WTC11 (cell line): ENCODE results near the gene TAF3. TPM values are rescaled to one million over a fixed set of nuclear protein-coding genes. Genes with fewer than 3 reads are reported as not detected.

ENCODE experiments used
- ATAC-seq: fragments of 200-7000 bp; cut with Tn5 transposase; 2 replicates; pipeline ENCODE4 v1.10.0; 2021; ENCODE audit warnings: mild to moderate bottlenecking, moderate library complexity
- CTCF ChIA-PET: fragments of 300-600 bp; sonication (Branson Sonifier 250); formaldehyde crosslinking; loops from one replicate; lab custom pipeline; 2021; ENCODE audit warnings: antibody characterized with exemption; lab: Charles Lee
- POLR2A ChIA-PET: fragments of 350-600 bp; sonication (Branson Sonifier 250); formaldehyde crosslinking; loops from one replicate; lab custom pipeline; 2021; ENCODE audit warnings: antibody characterized with exemption; lab: Charles Lee
- DNase-seq: peaks from one replicate; pipeline ENCODE4 v3.0.0; 2021; ENCODE audit warnings: low spot score
- H3K27ac Mint-ChIP-seq: 2 replicates; pipeline ENCODE4 v1.8.0; 2021; ENCODE audit warnings: mixed read lengths
- H3K27me3 Mint-ChIP-seq: 2 replicates; pipeline ENCODE4 v1.8.0; 2021; ENCODE audit warnings: low read depth, mild to moderate bottlenecking, moderate library complexity, mixed read lengths
- H3K36me3 Mint-ChIP-seq: 2 replicates; pipeline ENCODE4 v1.8.0; 2021; ENCODE audit warnings: mixed read lengths
- H3K4me1 Mint-ChIP-seq: 2 replicates; pipeline ENCODE4 v1.8.0; 2022; ENCODE audit warnings: mixed read lengths
- H3K4me3 Mint-ChIP-seq: 2 replicates; pipeline ENCODE4 v1.8.0; 2021; ENCODE audit warnings: mild to moderate bottlenecking, moderate library complexity, mixed read lengths
- H3K9me3 Mint-ChIP-seq: 2 replicates; pipeline ENCODE4 v1.8.0; 2021; ENCODE audit warnings: mixed read lengths
- FOXK1 ChIP-seq: sonication (generic); formaldehyde crosslinking; IDR thresholded peaks from 2 replicates; pipeline ENCODE4 v1.8.0; 2022; ENCODE audit warnings: mild to moderate bottlenecking, moderate library complexity, missing genetic modification reagents
- HMGA2 ChIP-seq: fragments of 250-450 bp; sonication (Bioruptor Pico); IDR thresholded peaks from 2 replicates; pipeline ENCODE4 v1.4.0; 2021; ENCODE audit warnings: mild to moderate bottlenecking, moderate library complexity
- JAZF1 ChIP-seq: fragments of 250-450 bp; sonication (Bioruptor Pico); IDR thresholded peaks from 2 replicates; pipeline ENCODE4 v1.9.0; 2021; ENCODE audit warnings: moderate library complexity, mild to moderate bottlenecking, inconsistent platforms
- NR1H2 ChIP-seq: sonication (generic); formaldehyde crosslinking; IDR thresholded peaks from 2 replicates; pipeline ENCODE4 v1.9.0; 2021; ENCODE audit warnings: mild to moderate bottlenecking, moderate library complexity, missing genetic modification reagents
- RELA ChIP-seq: sonication (generic); formaldehyde crosslinking; IDR thresholded peaks from 2 replicates; pipeline ENCODE4 v1.8.1; 2022; ENCODE audit warnings: missing genetic modification reagents, mild to moderate bottlenecking, borderline replicate concordance
- RORB ChIP-seq: fragments of 250-450 bp; sonication (Bioruptor Pico); IDR thresholded peaks from 2 replicates; pipeline ENCODE4 v1.9.0; 2021; ENCODE audit warnings: mild to moderate bottlenecking
- SMAD4 ChIP-seq: sonication (generic); formaldehyde crosslinking; IDR thresholded peaks from 2 replicates; pipeline ENCODE4 v1.8.0; 2022; ENCODE audit warnings: mild to moderate bottlenecking, missing genetic modification reagents
- SP1 ChIP-seq: sonication (generic); formaldehyde crosslinking; conservative IDR thresholded peaks from 2 replicates; pipeline ENCODE4 v1.8.1; 2022; ENCODE audit warnings: missing genetic modification reagents
- ZNF219 ChIP-seq: sonication (generic); formaldehyde crosslinking; IDR thresholded peaks from 2 replicates; pipeline ENCODE4 v1.8.0; 2023; ENCODE audit warnings: missing genetic modification reagents, mild to moderate bottlenecking, borderline replicate concordance
- ZNF232 ChIP-seq: sonication (generic); formaldehyde crosslinking; IDR thresholded peaks from 2 replicates; pipeline ENCODE4 v1.8.0; 2022; ENCODE audit warnings: mild to moderate bottlenecking, missing genetic modification reagents
- ZNF416 ChIP-seq: fragments of 250-450 bp; sonication (Bioruptor Pico); IDR thresholded peaks from 2 replicates; pipeline ENCODE4 v1.9.0; 2021; ENCODE audit warnings: mild to moderate bottlenecking, inconsistent platforms
- total RNA-seq: library from RNA; stranded (reverse); gene quantifications from 3 replicates; pipeline ENCODE4 v1.2.3, GENCODE V29; 2021
- TF ChIP-seq, protein P1 (sequence below): sonication (generic); formaldehyde crosslinking; IDR thresholded peaks from 2 replicates; pipeline ENCODE4 v1.8.0; 2022; ENCODE audit warnings: mild to moderate bottlenecking, missing genetic modification reagents
- TF ChIP-seq, protein P2 (sequence below): sonication (generic); formaldehyde crosslinking; IDR thresholded peaks from 2 replicates; pipeline ENCODE4 v1.8.1; 2023; ENCODE audit warnings: mild to moderate bottlenecking, missing genetic modification reagents
- TF ChIP-seq, protein P3 (sequence below): sonication (generic); formaldehyde crosslinking; IDR thresholded peaks from 2 replicates; pipeline ENCODE4 v1.8.1; 2023; ENCODE audit warnings: mild to moderate bottlenecking, missing genetic modification reagents, moderate library complexity
- TF ChIP-seq, protein P4 (sequence below): fragments of 250-450 bp; sonication (Bioruptor Pico); IDR thresholded peaks from 2 replicates; pipeline ENCODE4 v2.1.2; 2022; ENCODE audit warnings: mild to moderate bottlenecking, moderate library complexity
- TF ChIP-seq, protein P5 (sequence below): fragments of 250-450 bp; sonication (Bioruptor Pico); IDR thresholded peaks from 2 replicates; pipeline ENCODE4 v1.9.0; 2021; ENCODE audit warnings: mild to moderate bottlenecking, borderline replicate concordance
- TF ChIP-seq, protein P6 (sequence below): sonication (generic); formaldehyde crosslinking; IDR thresholded peaks from 2 replicates; pipeline ENCODE4 v1.8.0; 2023; ENCODE audit warnings: missing genetic modification reagents
- TF ChIP-seq, protein P7 (sequence below): fragments of 250-450 bp; sonication (Bioruptor Pico); IDR thresholded peaks from 2 replicates; pipeline ENCODE4 v1.9.0; 2021; ENCODE audit warnings: mild to moderate bottlenecking
- TF ChIP-seq, protein P8 (sequence below): sonication (generic); formaldehyde crosslinking; IDR thresholded peaks from 2 replicates; pipeline ENCODE4 v1.8.1; 2023; ENCODE audit warnings: mild to moderate bottlenecking, missing genetic modification reagents, moderate library complexity
- TF ChIP-seq, protein P9 (sequence below): fragments of 250-450 bp; sonication (Bioruptor Pico); IDR thresholded peaks from 2 replicates; pipeline ENCODE4 v1.9.0; 2021; ENCODE audit warnings: moderate library complexity, mild to moderate bottlenecking, inconsistent platforms, borderline replicate concordance

Gene TAF3
- total RNA-seq, 1 experiment from 2014 or later = 8.9 TPM

DNA sequence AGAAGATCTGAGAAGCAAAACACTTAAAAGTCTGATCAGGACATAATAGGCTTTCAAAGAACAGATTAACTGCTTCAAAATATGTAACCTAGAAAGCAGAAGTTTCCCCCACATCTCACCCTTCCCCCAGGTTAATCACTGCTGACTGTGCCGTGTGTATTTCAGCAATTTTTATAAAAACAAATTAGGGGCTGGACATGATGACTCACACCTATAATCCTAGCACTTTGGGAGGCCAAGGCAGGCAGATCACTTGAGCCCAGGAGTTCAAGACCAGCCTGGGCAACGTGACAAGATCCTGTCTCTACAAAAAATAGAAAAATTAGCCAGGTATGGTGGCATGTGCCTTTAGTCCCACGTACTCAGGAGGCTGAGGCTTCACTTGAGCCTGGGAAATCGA, 168.5 kb downstream of the TAF3 start:
- DNase-seq (no peak), ATAC-seq (no peak)
- H3K4me3 Mint-ChIP-seq = no peak overlapping the region
- no peaks in the 10 kb centered on the region for H3K27me3 Mint-ChIP-seq
- POLR2A ChIA-PET = no interaction called here
- H3K27ac Mint-ChIP-seq = no peak overlapping the region
- TF ChIP-seq, protein P1, sequence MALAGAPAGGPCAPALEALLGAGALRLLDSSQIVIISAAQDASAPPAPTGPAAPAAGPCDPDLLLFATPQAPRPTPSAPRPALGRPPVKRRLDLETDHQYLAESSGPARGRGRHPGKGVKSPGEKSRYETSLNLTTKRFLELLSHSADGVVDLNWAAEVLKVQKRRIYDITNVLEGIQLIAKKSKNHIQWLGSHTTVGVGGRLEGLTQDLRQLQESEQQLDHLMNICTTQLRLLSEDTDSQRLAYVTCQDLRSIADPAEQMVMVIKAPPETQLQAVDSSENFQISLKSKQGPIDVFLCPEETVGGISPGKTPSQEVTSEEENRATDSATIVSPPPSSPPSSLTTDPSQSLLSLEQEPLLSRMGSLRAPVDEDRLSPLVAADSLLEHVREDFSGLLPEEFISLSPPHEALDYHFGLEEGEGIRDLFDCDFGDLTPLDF = no peak
- TF ChIP-seq SMAD4 (CRISPR knock-in tag) (no peak), FOXK1 (CRISPR knock-in tag) (no peak), HMGA2 (CRISPR knock-in tag) (no peak), NR1H2 (CRISPR knock-in tag) (no peak), ZNF232 (CRISPR knock-in tag) (no peak), RELA (CRISPR knock-in tag) (no peak), ZNF219 (CRISPR knock-in tag) (no peak), ZNF416 (no peak), RORB (no peak), SP1 (CRISPR knock-in tag) (no peak), JAZF1 (CRISPR knock-in tag) (no peak)
- TF ChIP-seq, protein P2, sequence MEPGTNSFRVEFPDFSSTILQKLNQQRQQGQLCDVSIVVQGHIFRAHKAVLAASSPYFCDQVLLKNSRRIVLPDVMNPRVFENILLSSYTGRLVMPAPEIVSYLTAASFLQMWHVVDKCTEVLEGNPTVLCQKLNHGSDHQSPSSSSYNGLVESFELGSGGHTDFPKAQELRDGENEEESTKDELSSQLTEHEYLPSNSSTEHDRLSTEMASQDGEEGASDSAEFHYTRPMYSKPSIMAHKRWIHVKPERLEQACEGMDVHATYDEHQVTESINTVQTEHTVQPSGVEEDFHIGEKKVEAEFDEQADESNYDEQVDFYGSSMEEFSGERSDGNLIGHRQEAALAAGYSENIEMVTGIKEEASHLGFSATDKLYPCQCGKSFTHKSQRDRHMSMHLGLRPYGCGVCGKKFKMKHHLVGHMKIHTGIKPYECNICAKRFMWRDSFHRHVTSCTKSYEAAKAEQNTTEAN (CRISPR knock-in tag) = no peak
- TF ChIP-seq, protein P3, sequence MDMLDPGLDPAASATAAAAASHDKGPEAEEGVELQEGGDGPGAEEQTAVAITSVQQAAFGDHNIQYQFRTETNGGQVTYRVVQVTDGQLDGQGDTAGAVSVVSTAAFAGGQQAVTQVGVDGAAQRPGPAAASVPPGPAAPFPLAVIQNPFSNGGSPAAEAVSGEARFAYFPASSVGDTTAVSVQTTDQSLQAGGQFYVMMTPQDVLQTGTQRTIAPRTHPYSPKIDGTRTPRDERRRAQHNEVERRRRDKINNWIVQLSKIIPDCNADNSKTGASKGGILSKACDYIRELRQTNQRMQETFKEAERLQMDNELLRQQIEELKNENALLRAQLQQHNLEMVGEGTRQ (CRISPR knock-in tag) = no peak
- TF ChIP-seq, protein P4, sequence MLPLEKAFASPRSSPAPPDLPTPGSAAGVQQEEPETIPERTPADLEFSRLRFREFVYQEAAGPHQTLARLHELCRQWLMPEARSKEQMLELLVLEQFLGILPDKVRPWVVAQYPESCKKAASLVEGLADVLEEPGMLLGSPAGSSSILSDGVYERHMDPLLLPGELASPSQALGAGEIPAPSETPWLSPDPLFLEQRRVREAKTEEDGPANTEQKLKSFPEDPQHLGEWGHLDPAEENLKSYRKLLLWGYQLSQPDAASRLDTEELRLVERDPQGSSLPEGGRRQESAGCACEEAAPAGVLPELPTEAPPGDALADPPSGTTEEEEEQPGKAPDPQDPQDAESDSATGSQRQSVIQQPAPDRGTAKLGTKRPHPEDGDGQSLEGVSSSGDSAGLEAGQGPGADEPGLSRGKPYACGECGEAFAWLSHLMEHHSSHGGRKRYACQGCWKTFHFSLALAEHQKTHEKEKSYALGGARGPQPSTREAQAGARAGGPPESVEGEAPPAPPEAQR = no peak
- TF ChIP-seq, protein P5, sequence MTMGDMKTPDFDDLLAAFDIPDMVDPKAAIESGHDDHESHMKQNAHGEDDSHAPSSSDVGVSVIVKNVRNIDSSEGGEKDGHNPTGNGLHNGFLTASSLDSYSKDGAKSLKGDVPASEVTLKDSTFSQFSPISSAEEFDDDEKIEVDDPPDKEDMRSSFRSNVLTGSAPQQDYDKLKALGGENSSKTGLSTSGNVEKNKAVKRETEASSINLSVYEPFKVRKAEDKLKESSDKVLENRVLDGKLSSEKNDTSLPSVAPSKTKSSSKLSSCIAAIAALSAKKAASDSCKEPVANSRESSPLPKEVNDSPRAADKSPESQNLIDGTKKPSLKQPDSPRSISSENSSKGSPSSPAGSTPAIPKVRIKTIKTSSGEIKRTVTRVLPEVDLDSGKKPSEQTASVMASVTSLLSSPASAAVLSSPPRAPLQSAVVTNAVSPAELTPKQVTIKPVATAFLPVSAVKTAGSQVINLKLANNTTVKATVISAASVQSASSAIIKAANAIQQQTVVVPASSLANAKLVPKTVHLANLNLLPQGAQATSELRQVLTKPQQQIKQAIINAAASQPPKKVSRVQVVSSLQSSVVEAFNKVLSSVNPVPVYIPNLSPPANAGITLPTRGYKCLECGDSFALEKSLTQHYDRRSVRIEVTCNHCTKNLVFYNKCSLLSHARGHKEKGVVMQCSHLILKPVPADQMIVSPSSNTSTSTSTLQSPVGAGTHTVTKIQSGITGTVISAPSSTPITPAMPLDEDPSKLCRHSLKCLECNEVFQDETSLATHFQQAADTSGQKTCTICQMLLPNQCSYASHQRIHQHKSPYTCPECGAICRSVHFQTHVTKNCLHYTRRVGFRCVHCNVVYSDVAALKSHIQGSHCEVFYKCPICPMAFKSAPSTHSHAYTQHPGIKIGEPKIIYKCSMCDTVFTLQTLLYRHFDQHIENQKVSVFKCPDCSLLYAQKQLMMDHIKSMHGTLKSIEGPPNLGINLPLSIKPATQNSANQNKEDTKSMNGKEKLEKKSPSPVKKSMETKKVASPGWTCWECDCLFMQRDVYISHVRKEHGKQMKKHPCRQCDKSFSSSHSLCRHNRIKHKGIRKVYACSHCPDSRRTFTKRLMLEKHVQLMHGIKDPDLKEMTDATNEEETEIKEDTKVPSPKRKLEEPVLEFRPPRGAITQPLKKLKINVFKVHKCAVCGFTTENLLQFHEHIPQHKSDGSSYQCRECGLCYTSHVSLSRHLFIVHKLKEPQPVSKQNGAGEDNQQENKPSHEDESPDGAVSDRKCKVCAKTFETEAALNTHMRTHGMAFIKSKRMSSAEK (CRISPR knock-in tag) = no peak
- TF ChIP-seq, protein P6, sequence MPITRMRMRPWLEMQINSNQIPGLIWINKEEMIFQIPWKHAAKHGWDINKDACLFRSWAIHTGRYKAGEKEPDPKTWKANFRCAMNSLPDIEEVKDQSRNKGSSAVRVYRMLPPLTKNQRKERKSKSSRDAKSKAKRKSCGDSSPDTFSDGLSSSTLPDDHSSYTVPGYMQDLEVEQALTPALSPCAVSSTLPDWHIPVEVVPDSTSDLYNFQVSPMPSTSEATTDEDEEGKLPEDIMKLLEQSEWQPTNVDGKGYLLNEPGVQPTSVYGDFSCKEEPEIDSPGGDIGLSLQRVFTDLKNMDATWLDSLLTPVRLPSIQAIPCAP (CRISPR knock-in tag) = no peak
- TF ChIP-seq, protein P7, sequence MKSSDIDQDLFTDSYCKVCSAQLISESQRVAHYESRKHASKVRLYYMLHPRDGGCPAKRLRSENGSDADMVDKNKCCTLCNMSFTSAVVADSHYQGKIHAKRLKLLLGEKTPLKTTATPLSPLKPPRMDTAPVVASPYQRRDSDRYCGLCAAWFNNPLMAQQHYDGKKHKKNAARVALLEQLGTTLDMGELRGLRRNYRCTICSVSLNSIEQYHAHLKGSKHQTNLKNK (CRISPR knock-in tag) = no peak
- TF ChIP-seq, protein P8, sequence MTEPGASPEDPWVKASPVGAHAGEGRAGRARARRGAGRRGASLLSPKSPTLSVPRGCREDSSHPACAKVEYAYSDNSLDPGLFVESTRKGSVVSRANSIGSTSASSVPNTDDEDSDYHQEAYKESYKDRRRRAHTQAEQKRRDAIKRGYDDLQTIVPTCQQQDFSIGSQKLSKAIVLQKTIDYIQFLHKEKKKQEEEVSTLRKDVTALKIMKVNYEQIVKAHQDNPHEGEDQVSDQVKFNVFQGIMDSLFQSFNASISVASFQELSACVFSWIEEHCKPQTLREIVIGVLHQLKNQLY = no peak
- TF ChIP-seq, protein P9, sequence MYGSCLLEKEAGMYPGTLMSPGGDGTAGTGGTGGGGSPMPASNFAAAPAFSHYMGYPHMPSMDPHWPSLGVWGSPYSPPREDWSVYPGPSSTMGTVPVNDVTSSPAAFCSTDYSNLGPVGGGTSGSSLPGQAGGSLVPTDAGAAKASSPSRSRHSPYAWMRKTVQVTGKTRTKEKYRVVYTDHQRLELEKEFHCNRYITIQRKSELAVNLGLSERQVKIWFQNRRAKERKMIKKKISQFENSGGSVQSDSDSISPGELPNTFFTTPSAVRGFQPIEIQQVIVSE = no peak
- peaks cover 3% of the 10 kb centered on the region; the same call in 1 of the 2 replicates for H3K9me3 Mint-ChIP-seq
- 0 out of 2 replicates have a peak, but pooled peaks cover 4% of the 10 kb centered on the region for H3K4me1 Mint-ChIP-seq
- CTCF ChIA-PET = no interaction called here
- no peaks in the 10 kb centered on the region; the same call in 1 of the 2 replicates for H3K36me3 Mint-ChIP-seq
